ENCODE results near the gene TRIM14. TPM values are rescaled to one million over a fixed set of nuclear protein-coding genes. Genes with fewer than 3 reads are reported as not detected.
A peak's percentile ranks its signal among the peaks of the same experiment; 100 is the strongest.

Gene TRIM14
- total and polyA plus RNA-seq, 2 of the 13 experiments (the other 11 are each of a cell fraction or from before 2014, with no cell fraction given), result 9.2 to 13.0 TPM

GRCh38 chr9:98034593-98035546 is 84.2 kb downstream of the TRIM14 start (continued):
- TF ChIP-seq HMGXB4 (CRISPR knock-in tag; IDR thresholded peaks at IDR 0.05; ENCODE audit: borderline replicate concordance in 1 of 2, low read depth in 1 of 2), result peak; percentile 55 to 63; a peak in 2 of 4 replicates
- TF ChIP-seq E2F1 (CRISPR knock-in tag; IDR thresholded peaks at IDR 0.05), result no peak
- TF ChIP-seq, protein P1, sequence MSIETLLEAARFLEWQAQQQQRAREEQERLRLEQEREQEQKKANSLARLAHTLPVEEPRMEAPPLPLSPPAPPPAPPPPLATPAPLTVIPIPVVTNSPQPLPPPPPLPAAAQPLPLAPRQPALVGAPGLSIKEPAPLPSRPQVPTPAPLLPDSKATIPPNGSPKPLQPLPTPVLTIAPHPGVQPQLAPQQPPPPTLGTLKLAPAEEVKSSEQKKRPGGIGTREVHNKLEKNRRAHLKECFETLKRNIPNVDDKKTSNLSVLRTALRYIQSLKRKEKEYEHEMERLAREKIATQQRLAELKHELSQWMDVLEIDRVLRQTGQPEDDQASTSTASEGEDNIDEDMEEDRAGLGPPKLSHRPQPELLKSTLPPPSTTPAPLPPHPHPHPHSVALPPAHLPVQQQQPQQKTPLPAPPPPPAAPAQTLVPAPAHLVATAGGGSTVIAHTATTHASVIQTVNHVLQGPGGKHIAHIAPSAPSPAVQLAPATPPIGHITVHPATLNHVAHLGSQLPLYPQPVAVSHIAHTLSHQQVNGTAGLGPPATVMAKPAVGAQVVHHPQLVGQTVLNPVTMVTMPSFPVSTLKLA (IDR thresholded peaks at IDR 0.05), result no peak
- TF ChIP-seq NR2F2 (IDR thresholded peaks at IDR 0.05; ENCODE audit: borderline replicate concordance, low read depth), result no peak
- TF ChIP-seq MBD4 (IDR thresholded peaks at IDR 0.05; ENCODE audit: borderline replicate concordance, low read length), result no peak
- no peak for TF ChIP-seq HDAC2 (CRISPR knock-in tag; IDR thresholded peaks at IDR 0.05)
- no peak for TF ChIP-seq NFE2L1 (CRISPR knock-in tag; IDR thresholded peaks at IDR 0.05; ENCODE audit: borderline replicate concordance)
- no peak for TF ChIP-seq BHLHE40 (IDR thresholded peaks at IDR 0.05; ENCODE audit: low read length)
- TF ChIP-seq RBAK (CRISPR knock-in tag; IDR thresholded peaks at IDR 0.05), result no peak
- TF ChIP-seq, protein P2, sequence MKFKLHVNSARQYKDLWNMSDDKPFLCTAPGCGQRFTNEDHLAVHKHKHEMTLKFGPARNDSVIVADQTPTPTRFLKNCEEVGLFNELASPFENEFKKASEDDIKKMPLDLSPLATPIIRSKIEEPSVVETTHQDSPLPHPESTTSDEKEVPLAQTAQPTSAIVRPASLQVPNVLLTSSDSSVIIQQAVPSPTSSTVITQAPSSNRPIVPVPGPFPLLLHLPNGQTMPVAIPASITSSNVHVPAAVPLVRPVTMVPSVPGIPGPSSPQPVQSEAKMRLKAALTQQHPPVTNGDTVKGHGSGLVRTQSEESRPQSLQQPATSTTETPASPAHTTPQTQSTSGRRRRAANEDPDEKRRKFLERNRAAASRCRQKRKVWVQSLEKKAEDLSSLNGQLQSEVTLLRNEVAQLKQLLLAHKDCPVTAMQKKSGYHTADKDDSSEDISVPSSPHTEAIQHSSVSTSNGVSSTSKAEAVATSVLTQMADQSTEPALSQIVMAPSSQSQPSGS (CRISPR knock-in tag; IDR thresholded peaks at IDR 0.05), result no peak
- 0 out of 2 replicates have a peak, but pooled peaks have one; percentile 42 for TF ChIP-seq ZNF598 (CRISPR knock-in tag; IDR thresholded peaks at IDR 0.05; ENCODE audit: borderline replicate concordance)
- TF ChIP-seq CAMTA2 (CRISPR knock-in tag; IDR thresholded peaks at IDR 0.05; ENCODE audit: borderline replicate concordance), result no peak
- no peak for TF ChIP-seq AGO2 (optimal IDR thresholded peaks at IDR 0.05; ENCODE audit: low read depth, low read length)
- TF ChIP-seq ZC3H13 (CRISPR knock-in tag; IDR thresholded peaks at IDR 0.05), result no peak
- no peak for TF ChIP-seq E2F5 (CRISPR knock-in tag; conservative IDR thresholded peaks at IDR 0.05)
- TF ChIP-seq STAG1 (CRISPR knock-in tag; IDR thresholded peaks at IDR 0.05), result peak; percentile 46
- TF ChIP-seq, protein P3, sequence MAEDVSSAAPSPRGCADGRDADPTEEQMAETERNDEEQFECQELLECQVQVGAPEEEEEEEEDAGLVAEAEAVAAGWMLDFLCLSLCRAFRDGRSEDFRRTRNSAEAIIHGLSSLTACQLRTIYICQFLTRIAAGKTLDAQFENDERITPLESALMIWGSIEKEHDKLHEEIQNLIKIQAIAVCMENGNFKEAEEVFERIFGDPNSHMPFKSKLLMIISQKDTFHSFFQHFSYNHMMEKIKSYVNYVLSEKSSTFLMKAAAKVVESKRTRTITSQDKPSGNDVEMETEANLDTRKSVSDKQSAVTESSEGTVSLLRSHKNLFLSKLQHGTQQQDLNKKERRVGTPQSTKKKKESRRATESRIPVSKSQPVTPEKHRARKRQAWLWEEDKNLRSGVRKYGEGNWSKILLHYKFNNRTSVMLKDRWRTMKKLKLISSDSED (CRISPR knock-in tag; IDR thresholded peaks at IDR 0.05), result no peak
- no peak for TF ChIP-seq PAWR (CRISPR knock-in tag; IDR thresholded peaks at IDR 0.05; ENCODE audit: borderline replicate concordance)
- no peak for TF ChIP-seq ESRRA (CRISPR knock-in tag; IDR thresholded peaks at IDR 0.05; ENCODE audit: low read depth)

All from HepG2 (cell line).